NCI-H146 (cell line): Measurements from ENCODE around the gene STRN4.
A peak's percentile ranks its signal among the peaks of the same experiment; 100 is the strongest.
"Not testable (repeated sequence)": the region's sequence is repeated elsewhere in the genome, so short reads cannot be mapped to it uniquely, and the experiment has no call there.

ENCODE experiments used
- DNase-seq: peaks from one replicate; lab custom pipeline; 2025; lab: John Stamatoyannopoulos, UW

The STRN4 gene

DNA sequence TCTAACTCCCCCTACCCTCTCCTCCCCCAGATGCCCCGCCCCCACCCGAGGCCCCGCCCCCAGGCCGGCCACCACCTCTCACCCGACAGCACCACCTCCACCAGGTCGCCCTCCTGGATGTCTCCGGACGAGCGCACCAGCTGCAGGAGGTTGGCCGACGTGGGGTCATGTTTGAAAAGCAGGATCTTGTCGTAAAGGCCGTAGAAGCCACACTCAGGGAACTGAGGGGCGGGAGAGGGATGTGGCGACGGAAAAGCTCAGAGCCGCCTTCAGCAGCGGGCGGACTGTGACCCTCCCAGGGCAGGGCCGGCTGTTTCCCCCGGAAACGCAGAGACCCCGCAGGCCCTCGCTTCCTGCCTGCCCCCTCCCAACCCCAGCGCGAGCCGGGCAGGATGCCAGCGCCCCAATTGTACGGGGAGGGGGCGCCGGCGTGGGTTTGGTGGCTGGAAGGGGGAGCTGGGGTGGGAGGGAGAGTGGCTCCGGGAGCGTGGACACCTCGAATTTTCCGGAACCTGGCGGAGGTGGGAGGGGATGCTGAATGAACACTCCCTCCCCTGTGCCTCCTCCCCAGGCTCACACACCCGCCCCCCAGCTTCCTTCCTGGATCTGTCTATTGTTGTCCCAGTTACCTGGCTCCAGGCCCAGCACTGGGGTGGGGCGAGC lies 32.3 kb downstream of the STRN4 start:
- DNase-seq = peak; percentile 86

DNA sequence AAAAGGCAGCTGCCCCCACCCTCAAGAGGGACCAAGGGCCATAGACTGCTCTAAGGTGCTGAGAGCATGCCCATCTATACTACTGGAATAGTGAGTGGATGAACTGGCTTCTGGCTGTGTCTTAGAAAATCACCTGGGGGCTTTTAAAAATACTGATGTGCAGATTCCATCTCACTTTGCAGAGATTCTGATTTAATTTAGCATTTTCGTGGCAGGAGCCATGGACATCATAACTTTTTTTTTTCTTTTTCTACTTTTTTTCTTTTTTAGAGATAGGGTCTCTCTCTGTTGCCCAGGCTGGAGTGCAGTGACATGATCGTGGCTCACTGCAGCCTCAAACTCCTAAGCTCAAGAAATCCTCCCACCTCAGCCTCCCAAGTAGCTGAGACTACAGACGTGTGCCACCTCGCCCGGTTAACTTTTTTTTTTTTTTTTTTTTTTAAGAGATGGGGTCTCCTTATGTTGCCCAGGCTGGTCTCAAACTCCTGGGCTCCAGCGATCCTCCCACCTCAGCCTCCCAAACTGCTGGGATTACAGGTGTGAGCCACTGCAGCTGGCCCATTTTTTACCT lies 33.4 kb downstream of the STRN4 start:
- not testable (repeated sequence) for DNase-seq

DNA sequence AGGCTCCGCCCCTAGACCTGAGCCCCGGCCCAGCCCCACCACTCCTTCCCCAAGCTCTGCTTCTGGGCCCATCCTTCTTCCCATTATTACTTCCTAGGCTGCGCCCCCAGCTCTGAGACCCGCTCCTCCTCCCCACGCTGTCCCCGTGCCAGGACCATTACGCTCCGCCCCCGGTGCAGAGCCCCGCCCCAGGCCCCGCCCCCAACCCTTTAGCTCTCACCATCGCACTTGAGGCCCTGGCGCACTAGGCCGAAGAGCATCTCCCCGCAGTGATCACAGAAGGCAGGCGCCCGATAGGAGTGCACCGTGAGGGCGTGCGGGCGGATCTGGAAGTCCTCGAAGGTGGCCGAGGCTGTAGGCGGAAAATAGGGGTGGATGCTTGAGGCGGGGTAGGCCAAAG lies 35.6 kb downstream of the STRN4 start:
- DNase-seq = no peak

DNA sequence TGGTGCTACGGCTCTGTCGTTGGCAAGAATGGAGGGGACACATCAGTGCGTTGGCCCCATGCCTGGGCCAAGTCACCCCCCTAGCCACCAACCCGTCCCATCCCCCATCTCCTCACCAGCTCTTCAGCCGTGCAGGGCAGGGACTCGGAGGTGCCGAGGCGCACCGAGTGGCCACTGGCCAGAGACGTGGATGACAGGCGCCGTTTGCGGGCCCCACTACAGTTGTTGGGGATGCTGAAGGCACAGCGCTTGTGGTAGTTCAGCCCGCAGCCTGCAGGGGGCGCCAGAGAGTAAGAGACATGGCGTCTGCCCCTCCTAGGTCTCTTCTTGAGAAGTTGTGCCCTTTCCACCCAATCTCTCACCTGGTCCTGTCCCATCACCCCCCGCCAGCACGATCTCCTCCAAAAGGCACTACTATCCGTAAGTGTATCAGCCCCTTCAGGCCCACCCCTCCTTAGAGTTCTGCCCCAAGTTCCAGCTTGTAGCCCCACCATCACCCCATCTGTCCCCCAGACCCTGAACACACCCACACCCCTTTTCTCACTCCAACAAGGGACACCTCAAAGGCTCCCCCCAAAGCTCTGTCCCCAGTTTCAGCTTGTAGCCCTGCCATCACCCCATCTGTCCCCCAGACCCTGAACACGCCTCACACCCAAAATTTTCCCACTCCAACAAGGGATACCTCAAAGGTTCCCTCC lies 41.7 kb downstream of the STRN4 start:
- DNase-seq = peak; percentile 44

DNA sequence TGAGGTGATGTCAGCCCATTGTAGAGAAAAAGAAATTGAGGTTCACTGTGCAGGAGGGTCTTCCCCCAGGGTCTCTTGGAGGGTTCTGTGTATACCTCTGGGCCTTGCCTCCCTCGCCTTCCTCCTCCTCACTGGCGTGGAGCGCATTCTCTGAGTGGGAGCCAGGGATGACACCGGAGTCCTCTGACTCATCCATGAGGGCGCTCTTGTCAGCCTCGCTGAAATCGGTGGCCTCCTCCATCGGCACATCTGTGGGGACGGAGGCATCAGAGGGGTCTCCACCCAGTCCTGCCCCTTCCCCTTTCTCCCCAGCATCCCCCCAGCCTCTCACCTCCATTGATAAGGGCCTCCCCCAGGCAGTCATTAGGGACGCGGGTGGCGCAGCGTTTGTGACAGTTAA lies 45.5 kb downstream of the STRN4 start:
- DNase-seq = no peak

DNA sequence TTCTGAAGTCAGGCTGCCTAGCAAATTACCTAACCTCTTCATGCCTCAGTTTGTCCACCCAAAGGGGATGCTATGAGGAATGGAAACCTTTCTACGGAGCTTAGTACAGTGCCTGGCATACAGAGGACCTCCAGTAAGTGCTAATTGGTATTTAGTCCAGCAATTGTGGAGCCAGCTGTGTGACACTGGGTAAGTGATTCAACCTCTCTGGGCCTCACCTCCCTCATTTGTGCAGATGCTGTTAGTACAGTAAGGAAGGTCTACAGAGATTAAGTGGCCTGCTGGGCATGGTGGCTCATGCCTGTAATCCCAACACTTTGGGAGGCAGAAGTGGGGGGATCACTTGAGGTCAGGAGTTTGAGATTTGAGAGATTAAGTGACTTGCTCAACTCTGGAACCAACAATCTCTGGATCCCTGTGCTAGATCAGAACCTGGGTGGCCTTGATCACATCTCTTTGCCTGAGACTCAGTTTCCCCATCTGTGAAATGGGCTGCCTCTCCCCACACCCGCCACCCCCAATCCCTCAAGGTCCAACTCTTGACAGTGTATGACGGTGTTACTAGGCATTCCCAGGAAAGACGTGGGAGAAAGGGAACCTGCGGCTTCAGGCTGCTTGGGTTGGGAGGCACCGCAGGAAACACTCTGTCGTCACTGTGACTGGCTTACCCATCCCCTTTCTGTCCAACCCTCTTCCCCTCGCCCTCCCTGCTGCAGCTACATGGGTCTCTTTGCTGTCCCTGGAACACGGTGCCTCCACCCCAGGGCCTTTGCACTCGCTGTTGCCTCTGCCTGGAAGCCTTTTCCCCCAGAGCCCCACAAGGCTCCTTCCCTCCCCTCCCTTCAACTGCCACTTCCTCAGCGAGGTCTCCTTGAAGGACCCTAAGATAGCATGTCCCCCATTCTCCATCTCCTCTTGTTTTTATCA lies 47.6 kb downstream of the STRN4 start:
- DNase-seq = no peak

DNA sequence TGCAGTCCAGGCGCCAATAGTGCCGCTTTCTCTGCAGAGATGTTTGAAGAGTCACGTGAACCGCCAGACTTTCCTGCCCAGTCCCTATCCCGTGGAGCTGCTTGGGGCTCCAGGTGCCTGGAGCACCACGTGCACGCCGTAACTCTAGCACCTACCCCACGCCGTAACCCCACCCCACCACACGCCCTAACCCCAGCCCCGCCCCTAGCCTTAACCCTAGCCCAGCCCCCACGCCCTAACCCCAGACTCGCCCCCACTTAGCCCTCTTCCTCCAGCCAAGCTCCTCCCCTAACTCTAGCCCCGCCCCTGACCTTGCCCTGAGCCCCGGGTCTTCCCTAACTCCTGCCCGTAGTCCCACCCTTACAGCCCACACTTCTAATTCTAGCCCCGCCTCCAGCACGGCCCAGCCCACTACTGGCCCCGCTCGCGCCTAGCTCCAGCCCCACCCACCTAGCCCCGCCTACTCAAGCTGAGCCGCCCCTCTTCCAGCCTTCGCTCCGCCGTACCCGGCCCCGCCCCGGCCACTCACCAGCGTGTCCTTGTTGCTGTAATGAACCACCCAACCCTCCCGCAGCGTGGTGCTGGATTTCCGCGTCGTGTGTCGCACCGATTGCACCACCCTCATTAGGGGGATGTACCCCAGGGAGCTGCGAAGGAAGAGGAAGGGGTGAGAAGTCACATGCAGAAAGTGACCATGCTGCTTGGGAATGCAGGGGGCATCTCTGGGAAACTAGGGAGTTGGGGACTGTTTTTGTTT lies 48.9 kb downstream of the STRN4 start:
- DNase-seq = no peak

DNA sequence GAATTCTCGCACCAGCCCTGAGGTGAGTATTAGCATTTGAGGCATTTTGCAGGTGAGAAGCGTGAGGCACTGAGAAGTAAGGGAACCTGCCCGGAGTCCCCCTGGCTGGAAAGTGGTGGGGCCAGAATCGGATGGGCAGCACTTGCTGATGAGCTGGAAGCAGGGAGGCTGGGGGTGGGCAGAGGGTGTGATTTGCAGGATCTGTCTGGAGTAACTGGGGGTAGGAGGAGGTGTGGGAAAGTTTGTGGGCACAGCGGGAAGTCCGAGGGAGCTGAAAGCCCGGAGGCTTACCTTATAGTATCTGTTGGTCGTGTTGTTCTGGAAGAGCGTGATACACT lies 49.4 kb downstream of the STRN4 start:
- DNase-seq = no peak

DNA sequence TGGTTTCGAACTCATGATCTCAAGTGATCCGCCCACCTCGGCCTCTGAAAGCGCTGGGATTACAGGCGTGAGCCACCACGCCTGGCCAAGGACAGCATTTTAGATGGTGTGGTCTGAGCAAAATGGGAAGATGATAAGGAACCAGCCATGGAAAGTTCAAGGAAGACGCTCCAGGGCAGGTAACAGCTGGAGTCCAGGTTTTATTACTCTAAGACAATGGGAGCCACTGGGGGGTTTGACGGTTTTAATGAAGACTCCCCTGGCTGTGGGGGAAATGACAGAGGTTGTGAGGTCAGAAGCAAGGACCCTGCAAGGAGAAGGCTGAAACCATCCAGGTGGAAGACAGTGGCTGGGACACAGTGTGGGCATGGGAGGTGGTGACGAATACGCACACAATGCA lies 50.2 kb downstream of the STRN4 start:
- DNase-seq = no peak

DNA sequence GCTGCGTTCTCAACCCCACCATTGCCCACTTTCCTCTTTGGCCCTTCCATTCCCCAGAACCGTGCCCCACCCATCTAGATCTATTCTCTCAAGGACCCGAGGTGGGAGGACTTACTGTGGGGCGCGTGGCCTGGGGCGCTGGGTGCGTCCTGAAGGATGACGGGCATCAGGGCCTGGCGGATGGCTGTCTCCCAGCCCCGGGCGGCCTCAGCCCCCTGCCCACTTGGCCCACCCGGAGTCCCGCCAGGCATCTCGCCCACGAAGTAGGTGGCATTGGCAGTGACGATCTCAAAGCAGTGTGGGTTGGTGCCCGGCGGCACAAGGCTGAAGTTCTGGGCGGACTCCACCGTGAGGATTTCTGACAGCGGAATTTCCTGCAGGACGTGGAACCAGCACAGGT lies 52.5 kb downstream of the STRN4 start:
- no peak for DNase-seq

DNA sequence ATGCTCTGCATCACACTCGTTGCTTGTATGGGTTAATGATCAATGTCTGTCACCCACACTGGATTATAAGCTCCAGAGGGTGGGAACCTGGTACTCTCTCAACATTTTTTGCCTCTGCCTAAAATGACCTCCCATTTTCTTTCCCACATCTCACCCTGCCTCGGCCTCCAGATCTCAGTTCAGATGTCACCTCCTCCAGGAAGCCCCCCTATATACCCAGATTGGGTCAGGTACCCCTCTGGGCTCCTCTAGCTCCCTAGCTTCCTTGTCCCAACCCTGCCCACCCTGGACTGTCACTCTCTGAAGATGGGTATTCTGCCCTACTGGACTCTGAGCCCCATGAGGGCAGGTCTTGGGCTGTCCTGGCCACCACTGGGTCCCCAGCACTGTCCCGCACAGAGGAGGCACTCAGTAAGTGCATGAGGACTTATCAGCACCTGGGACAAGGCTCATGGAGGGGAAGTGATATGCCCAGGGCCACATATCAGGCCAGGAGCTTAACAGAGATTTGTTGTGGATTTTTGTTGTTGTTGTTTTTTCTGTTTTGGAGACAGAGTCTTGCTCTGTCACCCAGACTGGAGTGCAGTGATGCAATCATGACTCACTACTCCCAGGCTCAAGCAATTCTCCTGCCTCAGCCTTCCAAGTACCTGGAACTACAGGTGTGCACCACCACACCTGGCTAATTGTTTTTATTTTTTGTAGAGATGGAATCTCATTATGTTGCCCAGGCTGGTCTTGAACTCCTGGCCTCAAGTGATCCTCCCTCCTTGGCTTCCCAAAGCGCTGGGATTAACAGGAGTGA lies 53.1 kb downstream of the STRN4 start:
- DNase-seq = no peak

DNA sequence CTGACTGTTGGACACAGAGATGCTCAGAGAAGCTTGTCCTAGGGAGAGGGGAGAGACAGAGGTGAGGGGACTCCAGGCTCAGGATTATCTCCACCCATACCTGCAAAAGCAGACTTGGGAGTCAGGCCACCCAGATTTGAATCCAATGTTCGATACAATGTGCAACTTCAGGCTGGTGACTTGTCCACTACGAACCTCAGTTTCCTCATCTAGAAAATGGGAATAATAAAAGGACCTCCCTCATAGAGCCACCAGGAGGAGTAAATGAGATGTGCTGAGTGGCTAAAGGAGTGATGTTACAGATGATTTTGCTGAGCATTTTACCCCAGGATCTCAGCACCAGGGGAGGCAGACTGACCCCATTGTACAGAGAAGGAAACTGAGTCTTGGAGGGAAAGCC lies 54.3 kb downstream of the STRN4 start:
- DNase-seq = no peak

DNA sequence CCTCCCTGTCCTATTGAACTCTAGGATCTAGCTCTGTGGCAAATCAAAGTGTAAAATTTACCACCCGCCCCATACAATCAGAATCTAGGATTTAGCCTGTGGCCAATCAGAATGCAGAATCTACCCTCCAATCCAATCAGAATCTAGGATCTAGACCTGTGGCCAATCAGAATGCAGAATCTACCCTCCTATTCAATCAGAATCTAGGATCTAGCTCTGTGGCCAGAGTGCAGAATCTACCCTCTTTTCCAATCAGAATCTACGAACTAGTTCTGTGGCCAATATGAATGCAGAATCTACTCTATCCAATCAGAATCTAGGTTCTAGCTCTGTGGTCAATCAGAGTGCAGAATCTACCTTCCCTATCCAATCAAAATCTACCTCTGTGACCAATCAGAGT lies 55.1 kb downstream of the STRN4 start:
- no peak for DNase-seq

DNA sequence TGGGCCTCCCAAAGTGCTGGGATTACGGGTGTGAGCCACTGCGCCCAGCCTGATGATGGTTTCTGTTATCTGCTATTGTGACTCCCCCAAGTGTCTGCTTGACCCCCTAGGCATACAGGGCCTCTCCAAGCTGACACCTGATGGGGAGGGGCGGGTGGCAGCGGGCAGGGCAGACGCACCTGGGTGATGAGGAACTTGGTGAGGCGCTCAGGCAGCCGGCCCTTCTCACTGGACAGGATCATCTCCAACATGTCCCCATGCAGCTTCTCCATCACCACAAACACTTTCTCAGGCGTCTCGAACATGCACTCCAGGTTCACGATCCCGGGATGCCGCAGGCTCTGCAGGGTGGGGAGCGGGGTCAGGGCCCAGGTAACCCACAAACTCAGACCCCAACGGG lies 56.9 kb downstream of the STRN4 start:
- DNase-seq = no peak

DNA sequence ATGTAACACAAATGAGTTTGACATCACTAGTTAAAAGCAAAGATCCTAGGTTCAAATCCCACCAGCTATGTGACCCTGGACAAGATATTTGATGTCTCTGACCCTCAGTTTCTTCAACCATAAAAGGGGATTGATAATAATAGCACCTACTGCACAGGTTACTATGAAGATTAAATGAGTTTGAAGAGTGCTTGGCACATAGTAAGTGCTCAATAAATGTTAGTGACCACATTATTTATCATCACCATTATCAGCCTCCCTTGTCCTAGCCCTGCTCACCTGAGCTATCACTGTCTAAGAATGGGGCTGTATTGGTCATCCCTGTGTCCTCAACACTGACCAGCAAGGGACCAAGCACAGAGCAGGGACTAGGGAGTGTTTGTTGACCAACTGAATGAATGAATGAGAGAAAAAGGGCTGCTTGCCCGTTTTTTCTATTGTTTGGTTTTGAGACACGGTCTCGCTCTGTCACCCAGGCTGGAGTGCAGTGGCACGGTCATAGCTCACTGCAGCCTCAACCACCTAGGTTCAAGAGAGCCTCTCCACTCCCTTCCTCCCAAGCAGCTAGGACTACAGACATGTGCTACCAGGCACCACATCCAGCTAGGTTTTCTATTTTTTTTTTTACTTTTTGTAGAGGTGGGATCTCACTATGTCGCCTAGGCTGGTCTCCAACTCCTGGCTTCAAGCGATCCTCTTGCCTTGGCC lies 58.7 kb downstream of the STRN4 start:
- DNase-seq = no peak

DNA sequence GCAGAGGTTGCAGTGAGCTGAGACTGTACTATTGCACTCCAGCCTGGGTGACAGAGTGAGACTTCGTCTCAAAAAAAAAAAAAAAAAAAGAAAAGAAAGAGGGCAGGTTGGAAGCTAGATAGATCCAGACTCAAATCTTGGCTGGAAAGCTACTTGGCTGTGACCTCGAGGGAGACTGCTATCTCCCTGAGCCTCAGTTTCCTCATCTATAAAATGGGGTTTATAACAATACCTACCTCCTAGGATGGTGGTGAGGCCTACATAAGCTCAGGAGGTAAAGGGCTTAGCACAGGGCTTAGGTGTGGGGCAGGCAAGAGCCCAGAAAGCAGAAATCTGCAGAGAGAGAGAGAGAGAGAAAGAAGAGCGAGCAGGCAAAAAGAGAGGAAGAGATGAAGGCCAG lies 61.1 kb downstream of the STRN4 start:
- DNase-seq = no peak

DNA sequence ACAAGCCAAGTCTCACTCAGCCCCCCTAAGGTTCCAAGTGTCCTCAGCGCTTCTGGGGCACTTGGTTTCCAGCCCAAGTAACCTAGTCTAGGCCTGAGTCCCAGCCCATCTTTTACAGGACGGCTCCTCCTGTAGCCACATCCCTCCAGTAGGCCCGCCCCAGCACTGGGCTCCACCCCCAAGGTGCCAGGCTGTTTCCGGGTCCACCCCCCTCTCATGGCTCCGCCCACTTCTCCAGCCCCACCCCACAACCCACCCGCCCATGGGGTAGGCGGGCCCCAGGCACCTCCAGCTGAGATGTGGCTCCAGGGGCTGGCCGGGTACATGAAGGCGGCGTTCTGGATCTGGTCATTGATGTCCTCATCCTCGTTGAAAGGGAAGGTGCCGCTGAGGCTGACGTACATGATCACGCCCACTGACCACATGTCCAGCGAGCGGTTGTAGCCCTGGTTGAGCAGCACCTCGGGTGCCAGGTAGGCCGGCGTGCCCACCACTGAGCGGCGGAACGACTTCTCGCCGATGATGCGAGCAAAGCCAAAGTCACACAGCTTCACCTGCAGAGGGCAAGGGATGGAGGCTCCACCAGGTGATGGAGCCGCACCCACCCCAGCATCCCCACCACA lies 68.0 kb downstream of the STRN4 start:
- DNase-seq = no peak

DNA sequence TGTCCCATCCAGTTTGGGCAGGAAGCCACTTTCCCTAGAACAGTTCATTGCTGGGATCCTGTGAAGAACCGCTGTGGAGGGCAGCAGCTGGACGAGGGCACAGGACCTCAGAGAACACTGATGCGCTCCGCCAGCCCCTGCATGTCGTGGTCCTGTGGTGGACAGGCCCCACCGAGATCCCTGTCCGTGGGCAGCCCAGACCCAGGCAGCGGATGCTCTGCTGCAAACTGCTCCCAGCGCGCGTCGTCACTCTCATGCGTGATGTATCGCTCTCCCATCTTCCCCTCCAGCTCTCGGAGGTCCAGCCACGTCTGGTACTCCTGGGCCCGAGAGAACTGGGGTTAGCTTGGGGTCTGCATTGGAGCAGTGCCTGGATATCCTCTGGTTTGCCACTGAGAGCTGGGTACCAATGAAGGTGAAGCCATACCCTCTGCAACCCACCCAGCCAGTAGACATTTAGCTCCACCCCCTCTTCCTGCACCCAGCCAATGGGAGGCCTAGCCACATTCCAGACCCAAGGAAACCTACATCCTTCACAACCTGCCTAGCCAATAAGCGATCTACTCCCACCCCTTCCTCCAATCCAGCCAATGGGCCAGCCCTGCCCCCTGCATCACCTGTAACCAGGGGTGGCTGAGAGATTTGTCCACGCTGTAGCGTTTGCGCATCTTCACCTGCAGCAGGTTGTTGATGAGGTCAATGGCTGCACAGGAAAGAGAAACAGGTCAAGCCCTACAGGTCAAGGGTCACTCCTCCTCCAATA lies 71.7 kb downstream of the STRN4 start:
- peak; percentile 31 for DNase-seq

DNA sequence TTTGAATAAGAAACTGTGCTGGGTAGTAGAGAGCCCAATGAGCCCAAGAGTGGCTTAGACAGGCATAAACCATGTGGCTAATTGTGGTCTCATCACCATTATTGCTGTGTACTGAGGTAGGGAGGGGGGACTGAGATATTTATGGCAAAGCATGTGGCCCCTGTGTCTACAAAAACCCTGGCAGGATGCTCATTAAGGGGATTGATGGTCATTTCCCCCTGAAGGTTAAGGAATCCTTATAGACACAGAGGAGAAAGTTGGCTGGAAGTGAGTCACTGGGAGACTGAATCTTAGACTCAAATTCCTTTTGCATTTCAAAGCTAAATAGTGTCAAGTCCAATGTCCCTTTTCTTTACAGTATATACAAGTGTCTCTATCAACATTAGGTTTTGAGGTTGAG lies 75.4 kb downstream of the STRN4 start:
- DNase-seq = no peak
